K562 (cell line): ENCODE data around the gene LEAP2. TPM values are rescaled to one million over a fixed set of nuclear protein-coding genes. Genes with fewer than 3 reads are reported as not detected.
A peak's percentile ranks its signal among the peaks of the same experiment; 100 is the strongest.

ENCODE experiments used
- ARID4B ChIP-seq: sonication (generic); formaldehyde crosslinking; IDR thresholded peaks from 2 replicates; pipeline ENCODE4 v1.8.0; 2022; ENCODE audit warnings: mild to moderate bottlenecking, missing genetic modification reagents
- KAT7 ChIP-seq: sonication (generic); formaldehyde crosslinking; IDR thresholded peaks from 2 replicates; pipeline ENCODE4 v1.8.0; 2022; ENCODE audit warnings: missing genetic modification reagents, mild to moderate bottlenecking, borderline replicate concordance
- NR2F6 ChIP-seq: fragments of 450-650 bp; formaldehyde crosslinking; IDR thresholded peaks from 2 replicates; pipeline ENCODE4 v1.4.0; 2020; ENCODE audit warnings: mild to moderate bottlenecking
- SFPQ ChIP-seq: fragments of 200-400 bp; formaldehyde crosslinking; IDR thresholded peaks from 2 replicates; pipeline ENCODE4 v1.6.1; 2017; ENCODE audit warnings: mild to moderate bottlenecking, low read depth, low read length, moderate library complexity
- THRB ChIP-seq: fragments of 450-650 bp; formaldehyde crosslinking; conservative IDR thresholded peaks from 2 replicates; pipeline ENCODE4 v1.4.0; 2022; ENCODE audit warnings: mild to moderate bottlenecking, missing genetic modification characterization
- ZBTB33 ChIP-seq: sonication (generic); formaldehyde crosslinking; IDR thresholded peaks from 2 replicates; pipeline ENCODE4 v1.8.1; 2023; ENCODE audit warnings: mild to moderate bottlenecking, missing genetic modification reagents
- ZNF280A ChIP-seq: fragments of 450-650 bp; IDR thresholded peaks from 2 replicates; pipeline ENCODE4 v1.6.1; 2018; ENCODE audit warnings: mild to moderate bottlenecking, low read depth; ENCODE audit not compliant: partially characterized antibody
- ZNF551 ChIP-seq: fragments of 250-450 bp; sonication (Bioruptor Pico); IDR thresholded peaks from 2 replicates; pipeline ENCODE4 v1.5.0; 2021; ENCODE audit warnings: mild to moderate bottlenecking, moderate library complexity
- ZNF592 ChIP-seq: fragments of 450-650 bp; IDR thresholded peaks from 2 replicates; pipeline ENCODE4 v1.6.1; 2017; ENCODE audit warnings: antibody characterized with exemption, mild to moderate bottlenecking
- polyA plus RNA-seq, 8 experiments: library from polyadenylated mRNA; depleted of rRNA in 4 of 8; stranded (reverse) in 5 of 8; unstranded in 3 of 8; fragments of >200 nt; fragmentation: Nextera tagmentation in 2 of 8; fragmentation: Illumina TruSeq in 1 of 8; extraction: Ambion mirVana in 2 of 8; extraction: Trizol in 1 of 8; gene quantifications; 2 replicates each; pipeline versions ENCODE4 v1.2.1 to v1.2.3, GENCODE V29; 2011 to 2014; ENCODE audit warnings: inconsistent platforms in 1 of 8, missing spikeins in 1 of 8
- total RNA-seq, 7 experiments: library from RNA; depleted of rRNA in 6 of 7; stranded (reverse); fragments of >200 nt in 6 of 7; fragmentation: Illumina TruSeq in 2 of 7; extraction: Trizol in 2 of 7; gene quantifications; 2 replicates each; pipeline versions ENCODE4 v1.2.1 to v1.2.3, GENCODE V29; 2011 to 2021; ENCODE audit warnings: low replicate concordance in 1 of 7

The LEAP2 gene
- total and polyA plus RNA-seq, 9 of the 15 experiments (the other 6 are each of a cell fraction or from before 2014, with no cell fraction given): 1.1 to 5.6 (median 2.5) TPM

- no peak for TF ChIP-seq ZNF280A
- TF ChIP-seq SFPQ: no peak
- TF ChIP-seq ARID4B (CRISPR knock-in tag): no peak; the same call in 1 of the 2 replicates
- TF ChIP-seq NR2F6 (CRISPR knock-in tag): no peak
- TF ChIP-seq KAT7: peak; percentile 55; the same call in 1 of the 2 replicates
- TF ChIP-seq THRB: 0 out of 2 replicates have a peak, but pooled peaks have one; percentile 44
- TF ChIP-seq ZNF551 (CRISPR knock-in tag): no peak
- peak; percentile 86 for TF ChIP-seq ZNF592
- no peak for TF ChIP-seq ZBTB33
Measured at GRCh38 chr5:132830436-132831094, 42.9 kb upstream of the LEAP2 start, which contains the start of gene SHROOM1 (continued).
